HepG2 (cell line): Measurements from ENCODE around the gene PPP1CB. TPM values are rescaled to one million over a fixed set of nuclear protein-coding genes. Genes with fewer than 3 reads are reported as not detected.
A peak's percentile ranks its signal among the peaks of the same experiment; 100 is the strongest.

Source experiments
- GATAD2A ChIP-seq: IDR thresholded peaks from 2 replicates; pipeline ENCODE4 v1.6.1; 2016
- GTF3A ChIP-seq: sonication (generic); formaldehyde crosslinking; conservative IDR thresholded peaks from 2 replicates; pipeline ENCODE4 v1.4.0; 2020; ENCODE audit warnings: mild to moderate bottlenecking, missing genetic modification reagents
- HMG20B ChIP-seq: conservative IDR thresholded peaks from 2 replicates; pipeline ENCODE4 v1.6.1; 2016; ENCODE audit warnings: missing genetic modification reagents, missing compliant biosample characterization
- IRX3 ChIP-seq: sonication (generic); formaldehyde crosslinking; IDR thresholded peaks from 2 replicates; pipeline ENCODE4 v1.8.1; 2023; ENCODE audit warnings: mild to moderate bottlenecking, low read depth, missing genetic modification reagents, borderline replicate concordance
- MTA3 ChIP-seq: sonication (generic); formaldehyde crosslinking; IDR thresholded peaks from 2 replicates; pipeline ENCODE4 v1.4.0; 2020; ENCODE audit warnings: missing genetic modification reagents
- MYC ChIP-seq: sonication (generic); formaldehyde crosslinking; IDR thresholded peaks from 2 replicates; pipeline ENCODE4 v1.9.0; 2021; ENCODE audit warnings: missing genetic modification reagents, borderline replicate concordance
- NR2C2 ChIP-seq: sonication (generic); formaldehyde crosslinking; IDR thresholded peaks from 2 replicates; pipeline ENCODE4 v1.4.0; 2020; ENCODE audit warnings: missing genetic modification reagents, mild to moderate bottlenecking, moderate library complexity, borderline replicate concordance
- PAWR ChIP-seq: sonication (generic); formaldehyde crosslinking; IDR thresholded peaks from 2 replicates; pipeline ENCODE4 v1.4.0; 2020; ENCODE audit warnings: missing genetic modification reagents, mild to moderate bottlenecking, borderline replicate concordance
- RBAK ChIP-seq: sonication (generic); formaldehyde crosslinking; IDR thresholded peaks from 2 replicates; pipeline ENCODE4 v1.5.1; 2020; ENCODE audit warnings: mild to moderate bottlenecking, missing genetic modification reagents
- RBM39 ChIP-seq: fragments of 200-400 bp; formaldehyde crosslinking; IDR thresholded peaks from one replicate; pipeline ENCODE4 v1.6.1; 2018; ENCODE audit warnings: antibody characterized with exemption, mild to moderate bottlenecking, low read depth, low read length; ENCODE audit not compliant: poor library complexity, severe bottlenecking
- ZBTB21 ChIP-seq: sonication (generic); formaldehyde crosslinking; IDR thresholded peaks from 2 replicates; pipeline ENCODE4 v1.4.0; 2020; ENCODE audit warnings: missing genetic modification reagents
- ZNF280D ChIP-seq: sonication (generic); formaldehyde crosslinking; IDR thresholded peaks from 2 replicates; pipeline ENCODE4 v1.5.1; 2020; ENCODE audit warnings: mild to moderate bottlenecking, missing genetic modification reagents
- ZNF33B ChIP-seq: sonication (generic); formaldehyde crosslinking; IDR thresholded peaks from 2 replicates; pipeline ENCODE4 v1.5.1; 2020; ENCODE audit warnings: mild to moderate bottlenecking, missing genetic modification reagents
- ZNF543 ChIP-seq: sonication (generic); formaldehyde crosslinking; IDR thresholded peaks from 2 replicates; pipeline ENCODE4 v1.4.0; 2020; ENCODE audit warnings: mild to moderate bottlenecking, missing genetic modification reagents
- ZNF639 ChIP-seq: conservative IDR thresholded peaks from 2 replicates; pipeline ENCODE4 v1.6.1; 2018; ENCODE audit warnings: missing genetic modification reagents
- ZSCAN21 ChIP-seq: sonication (generic); formaldehyde crosslinking; IDR thresholded peaks from 2 replicates; pipeline ENCODE4 v1.8.0; 2022; ENCODE audit warnings: mild to moderate bottlenecking, missing genetic modification reagents, moderate library complexity, borderline replicate concordance
- polyA plus RNA-seq, 8 experiments: library from polyadenylated mRNA; depleted of rRNA in 3 of 8; stranded (reverse) in 7 of 8; unstranded in 1 of 8; fragments of >200 nt; fragmentation: Illumina TruSeq in 4 of 8; extraction: Trizol in 4 of 8; gene quantifications; 2 replicates each; pipeline versions ENCODE4 v1.2.1 to v1.2.3, GENCODE V29; 2011 to 2016; ENCODE audit warnings: low read depth in 4 of 8, missing spikeins in 1 of 8, mixed read lengths in 1 of 8; ENCODE audit not compliant: insufficient read depth in 1 of 8
- total RNA-seq, 5 experiments: library from RNA; depleted of rRNA; stranded (reverse); fragments of >200 nt; fragmentation: Illumina TruSeq; extraction: Trizol; gene quantifications; 2 replicates each; pipeline ENCODE4 v1.2.3, GENCODE V29; 2016; ENCODE audit warnings: low read depth in 1 of 5

Gene PPP1CB
- total and polyA plus RNA-seq, 2 of the 13 experiments (the other 11 are each of a cell fraction or from before 2014, with no cell fraction given): 46.9 to 109 TPM

- TF ChIP-seq ZNF280D (no peak; the same call in 1 of the 2 replicates), IRX3 (CRISPR knock-in tag) (peak; percentile 84; the same call in 1 of the 2 replicates), GTF3A (CRISPR knock-in tag) (no peak), ZNF543 (CRISPR knock-in tag) (peak; percentile 57; the same call in 1 of the 2 replicates), ZNF639 (CRISPR knock-in tag) (peak; percentile 47; the same call in 1 of the 2 replicates), ZSCAN21 (CRISPR knock-in tag) (peak; percentile 96), MTA3 (CRISPR knock-in tag) (no peak), RBAK (CRISPR knock-in tag) (no peak), ZBTB21 (CRISPR knock-in tag) (peak; percentile 70; the same call in 1 of the 2 replicates), HMG20B (CRISPR knock-in tag) (peak; percentile 83), RBM39 (no peak), GATAD2A (CRISPR knock-in tag) (peak; percentile 84), PAWR (CRISPR knock-in tag) (no peak), NR2C2 (peak; percentile 23; the same call in 1 of the 2 replicates), ZNF33B (0 out of 2 replicates have a peak, but pooled peaks have one; percentile 88), MYC (CRISPR knock-in tag) (peak; percentile 77)
Measured at GRCh38 chr2:28751252-28751955, at the start of gene PPP1CB (continued).
